CD4-positive, alpha-beta T cell treated with Interferon gamma for 1 hour (primary cell): ENCODE data around the gene GTPBP10.
"Not testable (repeated sequence)": the region's sequence is repeated elsewhere in the genome, so short reads cannot be mapped to it uniquely, and the experiment has no call there.

Source experiments
- DNase-seq: peaks from one replicate; pipeline ENCODE4 v3.0.0-alpha.2; 2020

GTPBP10 gene, protein sequence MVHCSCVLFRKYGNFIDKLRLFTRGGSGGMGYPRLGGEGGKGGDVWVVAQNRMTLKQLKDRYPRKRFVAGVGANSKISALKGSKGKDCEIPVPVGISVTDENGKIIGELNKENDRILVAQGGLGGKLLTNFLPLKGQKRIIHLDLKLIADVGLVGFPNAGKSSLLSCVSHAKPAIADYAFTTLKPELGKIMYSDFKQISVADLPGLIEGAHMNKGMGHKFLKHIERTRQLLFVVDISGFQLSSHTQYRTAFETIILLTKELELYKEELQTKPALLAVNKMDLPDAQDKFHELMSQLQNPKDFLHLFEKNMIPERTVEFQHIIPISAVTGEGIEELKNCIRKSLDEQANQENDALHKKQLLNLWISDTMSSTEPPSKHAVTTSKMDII

DNA sequence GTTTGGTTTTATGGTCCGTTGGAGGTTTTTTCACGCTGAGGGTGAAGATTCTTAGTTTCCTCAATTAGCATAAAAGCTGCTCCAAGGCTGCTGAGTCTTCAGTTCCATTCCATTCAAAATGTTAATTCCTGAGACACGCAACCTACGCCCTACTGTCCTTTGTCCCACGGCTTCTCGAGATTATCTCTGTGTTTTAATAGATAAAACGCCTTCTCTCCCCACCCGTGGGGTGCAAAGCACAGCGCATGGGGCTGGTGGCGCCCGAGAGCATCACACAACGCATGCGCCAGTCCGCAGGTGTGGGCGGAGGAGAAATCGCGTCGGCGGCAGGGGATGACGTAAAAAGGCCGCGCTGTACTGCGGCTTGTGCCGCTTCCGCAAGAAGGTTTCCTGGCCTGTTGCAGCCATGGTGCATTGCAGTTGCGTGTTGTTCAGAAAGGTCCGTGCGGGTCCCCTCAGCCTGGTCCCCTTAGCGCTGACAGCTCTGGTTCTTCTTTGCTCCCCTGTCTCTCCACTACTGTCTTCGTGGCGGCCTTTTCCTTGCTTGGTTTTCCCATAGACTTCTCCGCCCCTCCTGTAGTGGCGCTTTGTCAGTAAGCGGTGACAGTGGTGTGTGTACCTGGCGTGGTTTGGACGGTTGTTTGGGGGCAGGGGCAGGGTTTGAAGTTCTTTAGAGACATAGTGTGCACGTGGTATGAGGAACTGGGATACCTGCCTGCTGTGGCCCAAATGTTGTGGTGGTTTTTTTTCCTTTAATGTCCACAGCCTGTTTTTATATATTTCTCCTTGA is at the start of gene GTPBP10:
GTPBP10 (plus strand) TSS at position 381 of the 790 bp plus-strand sequence; CDS start at position 407, 26 bp downstream.
- DNase-seq, result peak; percentile 94

GRCh38 chr7:90298145-90299038 is 48.1 kb upstream of the GTPBP10 start:
- no peak for DNase-seq

GRCh38 chr7:90303241-90303640 is 43.3 kb upstream of the GTPBP10 start:
- no peak for DNase-seq

DNA sequence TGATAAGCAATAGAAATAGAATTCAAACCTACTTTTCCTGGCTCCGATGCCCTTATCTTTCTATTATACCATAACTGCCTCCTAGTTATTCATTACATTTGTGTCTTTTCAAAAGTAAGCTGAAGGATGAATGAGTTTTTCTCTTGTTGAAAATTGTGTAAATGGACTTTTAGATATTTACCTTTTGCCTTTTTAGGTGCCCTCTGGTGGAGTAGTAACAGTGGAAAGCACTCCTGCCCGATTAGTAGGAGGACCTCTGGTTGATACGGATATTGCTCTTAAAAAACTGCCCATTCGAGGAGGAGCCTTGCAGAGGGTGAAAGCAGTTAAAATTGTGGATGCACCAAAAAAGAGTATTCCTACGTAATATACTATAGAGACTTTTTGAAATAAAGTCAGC is 36.6 kb upstream of the GTPBP10 start:
- DNase-seq, result no peak

GRCh38 chr7:90311175-90311574 is 35.3 kb upstream of the GTPBP10 start:
- DNase-seq, result no peak

GRCh38 chr7:90312745-90313144 is 33.8 kb upstream of the GTPBP10 start:
- DNase-seq, result no peak

DNA sequence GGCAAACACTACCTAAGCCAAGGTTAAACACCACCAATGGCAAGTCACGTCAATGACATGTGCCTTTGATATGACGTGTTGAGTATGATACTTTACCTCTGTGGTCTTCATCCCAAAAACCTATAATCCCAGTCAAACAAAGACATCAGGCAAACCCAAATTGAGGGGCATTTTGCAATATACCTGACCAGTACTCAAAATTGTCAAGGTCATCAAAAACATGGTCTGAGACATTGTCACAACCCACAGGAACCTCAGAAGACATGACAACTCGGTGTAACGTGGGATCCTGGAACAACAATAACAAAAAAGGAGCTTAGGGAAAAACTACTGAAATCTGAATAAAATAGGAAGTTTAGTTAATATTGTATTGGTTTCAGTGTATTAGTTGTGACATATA is 32.6 kb upstream of the GTPBP10 start:
- DNase-seq, result no peak

- DNase-seq, result no peak
Observed at GRCh38 chr7:90320014-90320413, 26.5 kb upstream of the GTPBP10 start.

GRCh38 chr7:90320418-90320800 is 26.1 kb upstream of the GTPBP10 start:
- DNase-seq, result no peak

DNA sequence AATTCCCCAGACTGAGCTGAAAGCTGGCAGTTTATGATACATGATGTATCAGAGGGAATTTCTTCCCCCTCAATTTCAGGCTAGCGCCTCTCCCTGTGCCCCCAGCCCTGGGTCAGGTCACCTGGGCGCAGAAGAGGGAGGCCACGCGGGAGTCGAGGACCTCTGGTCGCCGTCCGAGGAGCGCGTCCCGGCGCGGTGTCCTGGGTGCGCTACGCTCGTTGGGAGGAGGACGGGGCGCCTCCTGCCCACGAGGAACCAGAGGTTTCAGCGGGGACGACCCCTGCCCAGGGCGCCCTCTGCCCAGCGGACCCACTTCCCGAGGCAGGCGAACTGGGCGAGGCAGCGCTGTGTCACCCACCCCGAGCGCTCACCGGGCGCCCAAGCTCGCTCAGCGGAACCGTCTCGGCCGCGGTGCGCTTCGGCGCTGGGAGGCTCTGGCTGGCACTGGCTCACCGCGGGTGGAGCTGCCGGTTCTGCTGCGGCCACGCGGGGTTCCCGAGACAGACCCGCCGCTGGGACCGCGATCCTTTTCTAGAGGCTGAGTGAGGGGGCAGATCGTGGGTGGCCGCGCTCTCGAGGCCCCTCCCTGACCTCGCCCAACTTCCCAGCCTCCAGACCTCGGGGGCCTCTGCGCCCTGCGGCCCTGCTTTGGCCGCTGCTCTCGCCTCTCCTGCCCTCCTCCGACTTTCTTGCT is 25.6 kb upstream of the GTPBP10 start, which contains the start of gene FAM237B:
FAM237B (minus strand) TSS at position 504 of the 694 bp plus-strand sequence. CDS start 1,556 bp downstream, outside the sequence.
- DNase-seq, result no peak

DNA sequence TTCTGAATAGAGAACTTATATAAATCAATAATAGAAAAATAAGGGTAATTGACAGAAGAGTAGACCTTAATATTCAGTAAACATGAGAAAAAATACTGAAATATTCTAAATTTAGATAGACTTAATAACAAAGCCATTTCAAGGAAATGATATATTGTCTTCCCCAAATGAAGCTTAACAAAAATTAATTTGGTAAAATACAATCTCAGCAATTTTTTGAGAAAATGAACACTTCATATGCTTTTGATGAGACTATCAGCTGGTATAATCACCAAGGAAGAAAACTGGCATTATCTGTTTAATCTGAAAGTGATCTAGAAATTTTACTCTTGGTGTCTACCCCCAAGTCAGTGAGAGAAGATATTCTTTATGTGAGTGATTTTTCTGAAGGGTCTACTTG is 23.7 kb upstream of the GTPBP10 start:
- DNase-seq, result no peak

DNA sequence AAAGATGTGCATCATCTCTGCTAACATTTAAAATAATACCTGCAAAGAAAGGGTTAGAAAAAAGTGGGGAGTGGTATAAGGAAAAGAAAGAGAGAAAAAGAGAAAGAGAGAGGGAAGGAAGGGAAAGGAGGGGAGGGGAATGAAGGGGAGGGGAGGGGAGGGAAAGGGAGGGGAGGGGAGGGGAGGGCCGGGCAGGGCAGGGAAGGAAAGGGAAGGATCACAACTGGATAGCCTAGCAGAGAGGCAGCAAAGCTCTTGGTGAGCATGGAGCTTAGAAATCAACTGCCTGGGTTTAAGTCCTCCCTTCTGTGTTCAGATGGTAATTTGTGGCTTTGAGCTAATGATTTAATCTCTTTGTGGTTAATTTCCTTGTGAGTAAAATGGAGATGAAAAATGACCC is 20.0 kb upstream of the GTPBP10 start:
- DNase-seq, result no peak

- DNase-seq, result no peak
Observed at GRCh38 chr7:90334193-90334843, 12.2 kb upstream of the GTPBP10 start.

DNA sequence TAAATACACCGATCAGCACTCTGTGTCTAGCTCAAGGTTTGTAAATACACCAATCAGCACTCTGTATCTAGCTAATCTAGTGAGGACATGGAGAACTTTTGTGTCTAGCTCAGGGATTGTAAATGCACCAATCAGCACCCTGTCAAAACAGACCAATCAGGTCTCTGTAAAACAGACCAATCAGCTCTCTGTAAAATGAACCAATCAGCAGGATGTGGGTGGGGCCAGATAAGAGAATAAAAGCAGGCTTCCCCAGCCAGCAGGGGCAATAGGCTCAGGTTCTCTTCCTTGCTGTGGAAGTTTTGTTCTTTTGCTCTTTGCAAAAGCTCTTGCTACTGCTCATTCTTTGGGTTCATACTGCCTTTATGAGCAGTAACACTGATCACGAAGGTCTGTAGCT is 11.6 kb upstream of the GTPBP10 start:
- not testable (repeated sequence) for DNase-seq

DNA sequence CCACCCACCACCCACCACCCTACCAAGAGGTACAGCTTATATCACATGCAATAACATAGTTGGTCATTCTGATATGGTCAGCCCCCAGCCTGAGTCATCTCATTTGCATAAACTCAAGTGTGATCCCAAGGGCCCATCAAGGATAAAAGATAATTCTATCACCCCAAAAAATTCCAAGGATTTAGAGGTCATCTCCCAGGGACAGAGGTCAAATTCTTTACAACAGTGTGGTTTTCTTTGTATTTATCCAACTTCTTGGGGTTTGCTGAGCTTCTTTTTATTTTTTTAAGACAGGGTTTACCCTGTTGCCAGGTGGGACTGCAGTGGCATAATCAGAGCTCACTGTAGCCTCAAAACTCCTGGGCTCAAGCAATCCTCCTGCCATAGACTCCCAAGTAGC is 9.4 kb upstream of the GTPBP10 start:
- DNase-seq, result no peak

- DNase-seq, result no peak
Observed at GRCh38 chr7:90345016-90345415, 1.5 kb upstream of the GTPBP10 start.

DNA sequence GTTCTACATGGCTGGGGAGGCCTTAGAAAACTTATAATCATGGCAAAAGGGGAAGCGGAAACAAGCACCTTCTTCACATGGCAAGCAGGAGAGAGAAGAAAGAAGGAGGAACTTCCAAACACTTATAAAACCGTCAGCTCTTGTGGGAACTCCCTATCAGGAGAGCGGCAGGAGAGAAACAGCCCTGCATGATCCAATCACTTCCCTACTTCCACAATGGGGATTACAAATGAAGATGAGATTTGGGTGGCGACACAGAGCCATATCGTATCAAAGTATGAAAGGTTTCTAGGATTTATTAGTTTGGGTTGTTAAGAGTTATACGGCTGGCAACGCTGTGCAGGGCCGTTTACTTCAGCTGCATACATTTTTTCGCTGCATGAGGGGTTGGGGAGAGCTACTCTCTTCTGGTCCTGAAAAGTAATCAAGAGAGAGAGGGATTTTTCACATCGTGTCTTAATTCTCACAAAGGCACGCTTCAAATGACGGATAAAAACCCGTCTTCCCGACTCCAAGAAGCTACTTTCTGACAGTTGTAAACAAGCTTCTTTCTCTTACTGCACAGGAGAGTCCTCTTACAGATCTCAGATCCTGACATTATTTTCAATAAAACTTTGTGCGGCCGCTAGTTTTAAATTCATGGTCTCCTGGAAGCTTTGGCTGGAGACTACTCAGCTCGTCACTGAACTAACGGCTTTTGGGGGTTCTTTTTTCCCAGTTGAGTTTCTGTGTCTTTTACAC is 751 bp upstream of the GTPBP10 start:
- DNase-seq, result no peak

GRCh38 chr7:90347759-90348158 is 1.2 kb downstream of the GTPBP10 start:
- DNase-seq, result no peak

- no peak for DNase-seq
Observed at GRCh38 chr7:90349305-90349704, 2.8 kb downstream of the GTPBP10 start.

- DNase-seq, result not testable (repeated sequence)
Observed at GRCh38 chr7:90350032-90350431, 3.5 kb downstream of the GTPBP10 start.

DNA sequence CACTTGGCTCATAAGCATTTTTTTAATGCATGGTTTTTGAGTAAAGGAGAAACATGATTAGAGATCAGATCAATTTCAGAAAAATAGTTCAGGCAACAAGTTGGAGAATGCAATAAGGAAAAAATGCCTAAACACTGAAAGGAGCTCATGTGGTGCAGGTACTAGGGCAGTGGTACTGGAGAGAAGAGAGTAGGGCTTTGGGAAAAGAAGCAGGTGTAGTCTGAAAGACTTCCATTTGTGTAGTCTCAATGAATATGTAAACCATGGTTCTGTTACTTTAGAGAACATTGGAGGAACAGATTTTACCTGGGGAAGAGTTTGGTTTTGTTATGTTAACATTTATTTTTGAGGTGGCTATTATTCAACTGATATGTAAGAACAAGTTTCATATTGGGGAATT is 5.5 kb downstream of the GTPBP10 start:
- DNase-seq, result no peak
